Measurements from ENCODE around the gene CCDC158.

- no peak for TF ChIP-seq REST (IDR thresholded peaks at IDR 0.05; ENCODE audit: low read depth, low read length)
- no peak for TF ChIP-seq EP300 (IDR thresholded peaks at IDR 0.05; ENCODE audit: borderline replicate concordance in 1 of 2, low read depth in 1 of 2, low read length in 1 of 2)
- TF ChIP-seq ZBTB33 (IDR thresholded peaks at IDR 0.05; ENCODE audit: borderline replicate concordance, low read depth), result no peak
- no peak for TF ChIP-seq FOXM1 (IDR thresholded peaks at IDR 0.05; ENCODE audit: low read depth)
- no peak for TF ChIP-seq CTCF (IDR thresholded peaks at IDR 0.05)
- no peak for TF ChIP-seq RFX5 (IDR thresholded peaks at IDR 0.05; ENCODE audit: low read length)
- no peak for TF ChIP-seq EZH2phosphoT487 (IDR thresholded peaks at IDR 0.05; ENCODE audit: borderline replicate concordance, low read depth)
- TF ChIP-seq POLR2AphosphoS5 (IDR thresholded peaks at IDR 0.05; ENCODE audit: low read depth, low read length), result no peak
- TF ChIP-seq NFIC (IDR thresholded peaks at IDR 0.05; ENCODE audit: borderline replicate concordance), result no peak
- no peak for TF ChIP-seq GABPA (IDR thresholded peaks at IDR 0.05; ENCODE audit: low read depth)
- no peak for TF ChIP-seq MXI1 (IDR thresholded peaks at IDR 0.05; ENCODE audit: low read depth, low read length)
- TF ChIP-seq SMC3 (IDR thresholded peaks at IDR 0.05; ENCODE audit: low read depth, low read length), result no peak
Observed at GRCh38 chr4:76301775-76302162, 119.2 kb downstream of the CCDC158 start.
